ENCODE data around the gene ENPP1.
"Not testable (repeated sequence)": the region's sequence is repeated elsewhere in the genome, so short reads cannot be mapped to it uniquely, and the experiment has no call there.

ENPP1 gene

DNA sequence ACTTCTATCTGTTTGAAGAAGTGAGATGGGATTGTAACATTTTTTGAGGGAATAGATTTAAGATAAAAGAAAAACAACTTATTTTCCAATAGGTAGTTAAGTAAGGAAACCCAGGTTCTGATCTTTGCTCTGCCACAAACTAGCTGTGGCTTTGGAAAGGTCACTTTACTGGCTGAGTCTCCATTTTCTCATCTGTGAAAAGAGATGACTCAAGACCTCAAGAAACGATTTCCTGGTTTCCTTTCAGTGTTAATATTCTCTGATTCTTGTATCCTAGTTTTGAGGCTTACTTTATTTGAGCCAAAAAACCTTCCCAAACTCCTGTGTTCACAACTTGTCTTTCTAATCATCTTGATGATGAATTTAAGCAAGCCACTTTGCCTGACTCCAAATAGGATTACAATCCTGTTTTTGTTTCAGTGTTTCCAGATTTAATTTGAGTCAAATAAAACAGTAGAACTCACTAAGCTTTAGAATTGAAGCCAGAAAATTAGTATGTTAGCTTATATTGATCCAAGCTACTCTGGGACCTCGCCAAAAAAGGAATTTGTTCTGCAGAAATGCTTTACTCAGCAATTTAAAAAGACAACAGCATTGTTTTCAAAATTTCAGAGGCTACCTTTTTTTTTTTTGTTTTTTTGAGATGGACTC, 51.1 kb downstream of the ENPP1 start:
- no peak for DNase-seq
- H3K4me3 Mint-ChIP-seq, result no peak overlapping the region
- peaks cover 8% of the 10 kb centered on the region for H3K4me1 Mint-ChIP-seq
- H3K36me3 Mint-ChIP-seq (ENCODE audit: low read depth), result no peaks in the 10 kb centered on the region
- H3K27me3 Mint-ChIP-seq, result peaks cover 20% of the 10 kb centered on the region
- H3K27ac Mint-ChIP-seq, result no peak overlapping the region
- no peak for ATAC-seq
- no peaks in the 10 kb centered on the region for H3K9me3 Mint-ChIP-seq

DNA sequence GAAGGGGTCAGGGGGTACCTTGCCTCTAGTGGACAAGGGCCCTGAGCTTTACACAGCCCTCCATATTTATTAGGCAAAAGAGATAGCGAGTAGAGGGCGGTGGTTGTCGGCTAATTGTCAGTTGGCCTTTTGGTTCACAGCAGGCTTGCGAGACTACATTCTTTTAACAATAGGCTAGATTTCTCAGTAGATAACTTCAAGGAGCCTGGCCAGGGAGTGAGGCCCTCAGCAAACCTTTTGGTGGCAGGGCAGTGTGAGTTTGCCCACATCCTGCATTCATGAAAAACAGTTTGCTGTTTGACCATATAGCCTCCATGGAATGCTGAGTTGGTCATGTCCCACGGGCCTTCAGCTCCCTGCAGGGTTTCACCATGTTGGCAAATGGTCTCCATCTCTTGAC, 51.8 kb downstream of the ENPP1 start:
- H3K4me1 Mint-ChIP-seq; H3K36me3 Mint-ChIP-seq (ENCODE audit: low read depth); H3K4me3 Mint-ChIP-seq; H3K9me3 Mint-ChIP-seq; H3K27ac Mint-ChIP-seq; ATAC-seq; DNase-seq: not testable (repeated sequence)
- H3K27me3 Mint-ChIP-seq, result peaks cover 22% of the 10 kb centered on the region

DNA sequence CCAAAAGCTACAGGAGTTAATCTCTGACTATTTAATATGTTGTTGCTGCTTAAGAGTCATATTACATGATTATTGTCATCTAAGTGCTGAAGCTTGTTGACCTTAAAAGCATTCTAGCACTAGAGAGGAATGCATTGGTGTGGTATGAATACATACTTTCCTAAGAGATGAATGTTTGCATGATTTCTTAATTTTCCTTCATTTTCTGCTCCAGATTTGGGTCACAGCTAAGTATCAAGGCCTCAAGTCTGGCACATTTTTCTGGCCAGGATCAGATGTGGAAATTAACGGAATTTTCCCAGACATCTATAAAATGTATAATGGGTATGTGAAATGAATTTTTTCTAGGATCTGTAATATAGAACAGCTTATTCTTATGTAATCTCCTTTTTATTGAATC, 53.6 kb downstream of the ENPP1 start:
- Mint-ChIP-seq H3K4me1 (peaks cover 8% of the 10 kb centered on the region), H3K9me3 (no peaks in the 10 kb centered on the region), H3K36me3 (ENCODE audit: low read depth) (no peaks in the 10 kb centered on the region), H3K27me3 (peaks cover 22% of the 10 kb centered on the region), H3K4me3 (no peak overlapping the region), H3K27ac (no peak overlapping the region)
- DNase-seq (no peak), ATAC-seq (no peak)

DNA sequence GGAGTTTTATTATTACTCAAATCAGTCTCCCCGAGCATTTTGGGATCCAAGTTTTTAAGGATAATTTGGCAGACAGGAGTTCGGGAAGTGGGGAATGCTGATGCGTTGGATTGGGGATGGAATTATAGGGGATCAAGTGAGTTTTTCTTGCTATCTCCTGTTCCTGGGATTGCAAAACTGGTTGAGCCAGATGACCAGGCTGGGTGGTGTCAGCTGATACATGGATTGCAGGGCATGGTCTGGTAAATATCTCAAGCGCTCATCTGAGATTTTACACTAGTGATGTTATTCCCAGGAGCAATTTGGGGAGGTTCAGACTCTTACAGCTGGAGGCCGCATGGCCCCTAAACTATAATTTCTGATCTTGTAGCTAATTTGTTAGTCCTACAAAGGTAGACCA, 54.7 kb downstream of the ENPP1 start:
- DNase-seq, result no peak
- H3K9me3 Mint-ChIP-seq, result no peaks in the 10 kb centered on the region
- H3K4me1 Mint-ChIP-seq, result peaks cover 8% of the 10 kb centered on the region
- H3K4me3 Mint-ChIP-seq, result no peak overlapping the region
- H3K27me3 Mint-ChIP-seq, result peaks cover 23% of the 10 kb centered on the region
- H3K27ac Mint-ChIP-seq, result no peak overlapping the region
- no peaks in the 10 kb centered on the region for H3K36me3 Mint-ChIP-seq (ENCODE audit: low read depth)
- no peak for ATAC-seq

DNA sequence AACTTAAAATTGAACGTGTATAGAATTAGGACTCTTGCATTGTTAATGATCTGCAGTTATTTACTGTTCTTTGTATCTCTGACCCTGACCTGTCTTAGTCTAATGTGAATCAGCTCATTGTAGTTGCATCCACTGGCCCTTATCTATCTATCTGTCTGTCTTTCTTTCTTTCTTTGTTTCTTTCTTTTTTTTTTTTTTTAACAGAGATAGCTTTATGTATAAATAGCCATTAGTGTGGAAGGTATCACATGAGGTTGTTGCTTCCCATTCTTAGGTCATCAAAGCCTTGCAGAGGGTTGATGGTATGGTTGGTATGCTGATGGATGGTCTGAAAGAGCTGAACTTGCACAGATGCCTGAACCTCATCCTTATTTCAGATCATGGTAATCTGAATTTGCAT, 59.9 kb downstream of the ENPP1 start:
- Mint-ChIP-seq H3K4me1 (peaks cover 2% of the 10 kb centered on the region), H3K27ac (no peak overlapping the region)
- DNase-seq, result no peak

DNA sequence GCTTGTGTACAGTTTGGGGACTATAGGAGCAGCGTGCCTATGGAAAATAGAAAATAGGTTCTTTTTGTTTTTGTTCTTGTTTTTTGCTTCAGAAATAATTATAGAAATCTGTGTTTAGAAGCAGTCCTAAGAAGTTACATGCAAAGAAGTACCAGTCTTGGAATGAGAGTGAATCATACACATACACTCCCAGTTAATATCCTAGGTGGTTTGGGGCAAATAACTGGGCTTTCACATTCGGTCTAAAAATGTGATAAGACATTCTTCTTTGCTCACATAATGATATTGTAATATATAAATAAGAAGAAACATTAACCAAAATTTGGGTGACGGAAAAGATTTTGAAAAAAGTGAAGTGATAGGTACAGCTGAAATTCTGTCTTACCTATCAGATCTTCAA, 61.0 kb downstream of the ENPP1 start:
- ATAC-seq (no peak), DNase-seq (no peak)
- Mint-ChIP-seq H3K36me3 (ENCODE audit: low read depth) (no peaks in the 10 kb centered on the region), H3K27ac (no peak overlapping the region), H3K4me1 (peaks cover under 1% of the 10 kb centered on the region), H3K4me3 (no peak overlapping the region), H3K9me3 (no peaks in the 10 kb centered on the region), H3K27me3 (peaks cover 6% of the 10 kb centered on the region)

More for the DNA sequence above, 59.9 kb downstream of the ENPP1 start:
- H3K4me3 Mint-ChIP-seq, result no peak overlapping the region
- H3K27me3 Mint-ChIP-seq, result peaks cover 8% of the 10 kb centered on the region
- H3K36me3 Mint-ChIP-seq (ENCODE audit: low read depth), result no peaks in the 10 kb centered on the region
- no peaks in the 10 kb centered on the region for H3K9me3 Mint-ChIP-seq
- no peak for ATAC-seq

DNA sequence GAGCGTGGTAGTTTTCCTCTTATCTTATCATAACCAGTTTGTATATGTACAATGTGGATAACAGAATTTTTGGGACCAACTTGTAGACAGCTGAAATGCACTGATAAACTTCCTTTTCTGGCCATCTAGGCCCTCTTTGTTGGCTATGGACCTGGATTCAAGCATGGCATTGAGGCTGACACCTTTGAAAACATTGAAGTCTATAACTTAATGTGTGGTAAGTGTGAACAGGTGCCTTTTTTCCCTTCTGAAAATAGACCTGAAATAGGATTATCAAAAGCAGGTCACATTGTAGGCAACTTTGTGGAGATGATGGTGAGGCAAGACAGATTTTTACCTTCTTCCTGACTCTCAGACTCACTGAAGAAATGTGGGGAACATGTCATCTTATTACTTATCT, 67.8 kb downstream of the ENPP1 start:
- ATAC-seq, result no peak
- H3K27me3 Mint-ChIP-seq, result no peaks in the 10 kb centered on the region
- no peak overlapping the region for H3K4me3 Mint-ChIP-seq

DNA sequence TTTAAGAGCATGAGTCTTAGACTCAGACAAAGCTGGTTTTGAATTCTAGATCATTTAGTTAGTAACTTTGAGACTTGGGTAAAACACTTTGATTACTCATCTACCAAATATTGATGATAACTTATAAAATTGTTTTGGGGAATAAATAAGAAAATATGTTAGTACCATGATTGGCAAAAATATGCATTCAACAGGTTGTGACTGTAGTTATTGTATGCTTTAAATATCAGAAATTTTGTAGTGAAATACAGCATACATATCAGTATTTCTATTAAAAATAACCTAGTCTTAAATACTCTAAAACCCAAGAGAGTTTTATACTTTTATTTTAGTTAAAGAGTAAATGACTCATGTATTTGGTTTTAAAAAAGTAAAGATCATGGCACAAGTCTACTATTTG, 68.7 kb downstream of the ENPP1 start:
- Mint-ChIP-seq H3K4me1 (no peaks in the 10 kb centered on the region), H3K4me3 (no peak overlapping the region), H3K27ac (no peak overlapping the region), H3K9me3 (no peaks in the 10 kb centered on the region), H3K27me3 (no peaks in the 10 kb centered on the region), H3K36me3 (ENCODE audit: low read depth) (no peaks in the 10 kb centered on the region)
- ATAC-seq, result no peak
- DNase-seq, result no peak

More for the DNA sequence above, 67.8 kb downstream of the ENPP1 start:
- DNase-seq, result no peak
- H3K27ac Mint-ChIP-seq, result no peak overlapping the region
- H3K9me3 Mint-ChIP-seq, result no peaks in the 10 kb centered on the region
- H3K4me1 Mint-ChIP-seq, result no peaks in the 10 kb centered on the region
- no peaks in the 10 kb centered on the region for H3K36me3 Mint-ChIP-seq (ENCODE audit: low read depth)

DNA sequence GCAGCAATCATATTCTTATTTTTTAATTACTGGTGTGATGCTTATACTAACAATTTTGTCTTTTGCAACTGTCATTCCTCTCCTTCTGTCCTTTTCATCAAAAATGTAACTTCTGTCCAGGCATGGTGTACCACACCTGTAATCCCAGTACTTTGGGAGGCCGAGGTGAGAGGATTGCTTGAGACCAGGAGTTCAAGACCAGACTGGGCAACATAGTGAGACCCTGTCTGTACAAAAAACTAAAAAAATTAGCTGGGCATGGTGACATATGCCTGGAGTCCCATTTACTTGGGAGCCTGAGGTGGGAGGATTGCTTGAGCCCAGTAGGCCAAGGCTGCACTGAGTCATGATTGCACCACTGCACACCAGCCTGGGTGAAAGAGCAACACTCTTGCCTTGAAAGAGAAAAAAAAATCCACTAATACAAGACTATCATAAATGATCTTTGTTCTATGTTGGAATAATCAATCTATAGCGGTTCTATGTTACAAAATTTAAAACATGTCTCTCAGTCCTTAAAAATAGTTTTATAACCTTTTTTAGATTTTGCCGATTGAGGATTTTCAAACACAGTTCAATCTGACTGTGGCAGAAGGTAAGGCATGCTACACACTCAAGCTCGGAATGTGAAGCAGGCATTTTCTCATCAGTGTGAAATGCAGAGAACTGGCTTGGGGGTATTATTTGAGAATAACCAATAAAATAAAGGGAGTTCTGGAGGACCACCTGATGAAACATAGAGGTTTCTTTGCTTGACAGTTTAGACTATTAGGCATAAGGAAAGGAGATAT, 70.4 kb downstream of the ENPP1 start:
- no peak overlapping the region for H3K27ac Mint-ChIP-seq
- H3K27me3 Mint-ChIP-seq, result no peaks in the 10 kb centered on the region

DNA sequence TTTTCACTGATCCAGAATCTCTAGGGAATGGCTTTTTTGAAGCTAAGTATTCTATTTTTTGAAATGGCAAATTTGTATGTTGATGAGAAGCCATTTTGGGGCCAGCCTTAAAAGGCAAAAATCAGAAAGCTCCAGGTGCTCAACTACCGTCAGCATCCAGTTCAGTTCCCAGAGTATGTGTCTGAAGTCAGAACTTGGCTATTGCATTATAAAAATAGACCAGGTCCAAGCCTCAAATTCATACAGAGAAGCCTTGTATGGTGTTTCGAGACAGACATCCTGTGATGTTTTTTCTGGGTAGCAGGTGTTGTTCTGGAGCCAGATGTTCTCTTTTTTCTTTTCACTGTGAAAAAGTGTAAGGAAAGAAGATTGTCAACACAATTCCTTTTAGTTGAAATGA, 75.2 kb downstream of the ENPP1 start:
- Mint-ChIP-seq H3K27me3 (no peaks in the 10 kb centered on the region), H3K4me1 (no peaks in the 10 kb centered on the region), H3K4me3 (no peak overlapping the region), H3K36me3 (ENCODE audit: low read depth) (no peaks in the 10 kb centered on the region), H3K9me3 (no peaks in the 10 kb centered on the region), H3K27ac (no peak overlapping the region)
- ATAC-seq, result no peak
- DNase-seq, result no peak

More for the DNA sequence above, 70.4 kb downstream of the ENPP1 start:
- Mint-ChIP-seq H3K4me3 (no peak overlapping the region), H3K9me3 (no peaks in the 10 kb centered on the region), H3K4me1 (no peaks in the 10 kb centered on the region), H3K36me3 (ENCODE audit: low read depth) (no peaks in the 10 kb centered on the region)
- no peak for DNase-seq
- no peak for ATAC-seq

DNA sequence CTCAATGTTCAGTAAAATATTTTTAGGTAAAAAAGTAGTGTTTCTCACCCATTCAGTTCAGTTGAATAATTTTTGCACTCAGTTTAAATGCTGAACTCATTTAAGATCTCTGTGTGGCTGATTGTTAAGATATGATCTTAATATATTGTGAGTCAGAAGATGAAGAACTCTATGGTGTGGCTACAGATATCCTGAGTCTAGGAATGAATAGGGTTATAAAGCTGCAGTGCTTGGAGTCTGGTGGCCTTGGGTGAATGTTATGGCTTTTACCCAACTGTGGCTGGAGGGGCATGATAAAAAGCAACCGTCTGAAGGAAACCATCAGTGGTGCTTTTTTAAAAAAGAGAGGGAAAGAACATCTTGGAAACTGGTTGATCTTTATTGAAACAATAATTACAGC, 77.4 kb downstream of the ENPP1 start:
- Mint-ChIP-seq H3K4me1 (no peaks in the 10 kb centered on the region), H3K27ac (no peak overlapping the region), H3K36me3 (ENCODE audit: low read depth) (no peaks in the 10 kb centered on the region), H3K27me3 (no peaks in the 10 kb centered on the region), H3K9me3 (no peaks in the 10 kb centered on the region), H3K4me3 (no peak overlapping the region)
- no peak for DNase-seq
- no peak for ATAC-seq

DNA sequence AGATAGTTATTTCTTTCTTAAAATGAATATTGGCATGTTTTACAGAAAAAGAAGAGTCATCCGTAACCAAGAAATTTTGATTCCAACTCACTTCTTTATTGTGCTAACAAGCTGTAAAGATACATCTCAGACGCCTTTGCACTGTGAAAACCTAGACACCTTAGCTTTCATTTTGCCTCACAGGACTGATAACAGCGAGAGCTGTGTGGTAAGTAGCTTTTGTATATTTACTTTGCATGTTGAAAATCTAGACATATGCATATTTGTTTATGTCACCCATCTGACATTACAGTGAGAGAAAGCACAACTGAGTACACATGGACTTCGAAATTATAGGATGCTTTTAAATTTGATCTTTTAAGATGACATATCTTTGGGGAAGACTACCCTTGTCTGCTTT, 78.7 kb downstream of the ENPP1 start:
- no peaks in the 10 kb centered on the region for H3K27me3 Mint-ChIP-seq
- no peak for ATAC-seq
- no peaks in the 10 kb centered on the region for H3K36me3 Mint-ChIP-seq (ENCODE audit: low read depth)
- no peaks in the 10 kb centered on the region for H3K4me1 Mint-ChIP-seq
- DNase-seq, result no peak
- no peak overlapping the region for H3K4me3 Mint-ChIP-seq
- no peaks in the 10 kb centered on the region for H3K9me3 Mint-ChIP-seq
- H3K27ac Mint-ChIP-seq, result no peak overlapping the region

DNA sequence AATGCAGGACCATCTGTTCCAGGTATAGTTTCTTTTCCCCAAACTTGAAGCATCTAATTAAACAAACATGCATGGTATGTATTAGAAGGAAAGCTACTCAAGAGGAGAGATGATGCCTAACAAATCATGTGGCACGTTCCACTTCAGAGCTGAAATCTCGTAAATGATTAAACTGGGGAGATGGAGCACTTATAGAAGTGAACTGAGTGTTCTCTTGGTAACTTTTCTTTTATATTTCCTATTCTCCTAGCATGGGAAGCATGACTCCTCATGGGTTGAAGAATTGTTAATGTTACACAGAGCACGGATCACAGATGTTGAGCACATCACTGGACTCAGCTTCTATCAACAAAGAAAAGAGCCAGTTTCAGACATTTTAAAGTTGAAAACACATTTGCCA, 82.3 kb downstream of the ENPP1 start:
- no peak for DNase-seq
- no peak for ATAC-seq
- H3K27ac Mint-ChIP-seq, result no peak overlapping the region
- peaks cover 3% of the 10 kb centered on the region for H3K4me1 Mint-ChIP-seq
- peaks cover 18% of the 10 kb centered on the region for H3K27me3 Mint-ChIP-seq
- no peak overlapping the region for H3K4me3 Mint-ChIP-seq
- H3K9me3 Mint-ChIP-seq, result no peaks in the 10 kb centered on the region
- no peaks in the 10 kb centered on the region for H3K36me3 Mint-ChIP-seq (ENCODE audit: low read depth)

DNA sequence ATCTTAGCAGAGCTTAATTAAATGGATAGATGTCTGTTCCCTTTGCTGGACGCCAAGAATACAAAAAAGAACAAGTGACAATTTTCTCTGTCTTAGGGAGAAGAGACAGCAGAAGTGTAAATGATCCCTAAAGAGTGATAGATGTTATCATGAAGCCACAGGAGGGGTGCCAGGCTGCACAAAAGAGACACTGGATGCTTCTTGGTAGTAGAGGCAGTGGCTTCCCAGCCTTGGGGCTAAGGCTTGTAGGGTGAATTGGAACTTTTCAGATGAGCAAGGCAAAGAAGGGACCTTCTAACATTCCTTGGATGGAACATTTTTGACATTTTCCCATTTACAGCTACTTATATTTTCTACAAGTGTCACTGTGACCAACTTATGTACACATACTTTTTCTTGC, 85.4 kb downstream of the ENPP1 start:
- no peaks in the 10 kb centered on the region for H3K36me3 Mint-ChIP-seq (ENCODE audit: low read depth)
- ATAC-seq (no peak), DNase-seq (no peak)
- peaks cover 27% of the 10 kb centered on the region for H3K27me3 Mint-ChIP-seq
- H3K9me3 Mint-ChIP-seq, result peaks cover 5% of the 10 kb centered on the region
- H3K4me1 Mint-ChIP-seq, result peaks cover 3% of the 10 kb centered on the region
- no peak overlapping the region for H3K4me3 Mint-ChIP-seq
- H3K27ac Mint-ChIP-seq, result no peak overlapping the region
